ENCODE data around the gene GRHL3. TPM values are rescaled to one million over a fixed set of nuclear protein-coding genes. Genes with fewer than 3 reads are reported as not detected.

Gene GRHL3
- total and polyA plus RNA-seq, 4 donors = 0.07 to 0.09 (median 0.09) TPM

DNA sequence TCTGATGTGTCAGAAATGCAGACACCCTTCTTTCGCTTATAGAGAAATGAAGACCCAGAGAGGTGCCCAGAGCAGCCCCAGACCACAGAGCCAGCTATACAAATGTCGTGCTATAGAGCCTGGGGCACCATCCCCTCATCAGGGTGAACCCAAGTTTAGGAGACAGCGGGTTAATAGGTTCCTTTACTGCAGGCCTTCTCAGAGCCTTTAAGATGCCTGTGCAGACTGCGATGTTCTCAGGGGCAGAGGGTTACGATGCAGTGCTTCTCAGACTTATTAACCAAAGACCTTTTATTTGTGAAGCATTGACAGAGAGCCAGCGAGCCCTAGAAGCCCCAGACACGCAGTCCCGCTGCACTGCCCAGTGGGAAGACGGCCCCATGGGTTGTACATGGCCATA lies 47.5 kb downstream of the GRHL3 start:
- H3K4me3 ChIP-seq (ENCODE audit: low read depth in 1 of 3, low read length in 3 of 3) = no peak overlapping the region
- no peaks in the 10 kb centered on the region for H3K36me3 ChIP-seq (ENCODE audit: control insufficient read depth in 4 of 4, insufficient read depth in 3 of 4, low read depth in 1 of 4, low read length in 3 of 4)
- H3K27ac ChIP-seq (ENCODE audit: low read depth in 1 of 2, low read length in 2 of 2) = no peak overlapping the region
- 95% methylated on average over 9 of the region's 9 CpGs for WGBS
- H3K9me3 ChIP-seq (ENCODE audit: control insufficient read depth in 4 of 4, low read length in 3 of 4) = no peaks in the 10 kb centered on the region
- no peaks in the 10 kb centered on the region for H3K4me1 ChIP-seq (ENCODE audit: control insufficient read depth in 4 of 4, insufficient read depth in 4 of 4, low read length in 3 of 4)
- H3K27me3 ChIP-seq (ENCODE audit: control insufficient read depth in 4 of 4, insufficient read depth in 4 of 4, low read length in 3 of 4) = no peaks in the 10 kb centered on the region
- H3K9ac ChIP-seq (ENCODE audit: low read depth in 1 of 2, low read length in 2 of 2) = no peak overlapping the region
- DNase-seq (ENCODE audit: low spot score) = no peak
- TF ChIP-seq YY1 (IDR thresholded peaks at IDR 0.05) = no peak
- TF ChIP-seq GABPA (IDR thresholded peaks at IDR 0.05 in 1 of 2, conservative IDR thresholded peaks at IDR 0.05 in 1 of 2) = no peak
- TF ChIP-seq, protein P1, sequence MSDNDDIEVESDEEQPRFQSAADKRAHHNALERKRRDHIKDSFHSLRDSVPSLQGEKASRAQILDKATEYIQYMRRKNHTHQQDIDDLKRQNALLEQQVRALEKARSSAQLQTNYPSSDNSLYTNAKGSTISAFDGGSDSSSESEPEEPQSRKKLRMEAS (IDR thresholded peaks at IDR 0.05) = no peak
- no peak for TF ChIP-seq SP1 (IDR thresholded peaks at IDR 0.05)
- no peak for TF ChIP-seq FOXA2 (IDR thresholded peaks at IDR 0.05)
- no peak for TF ChIP-seq HNF4G (IDR thresholded peaks at IDR 0.05)
- TF ChIP-seq NR2F2 (IDR thresholded peaks at IDR 0.05) = no peak
- TF ChIP-seq TAF1 (conservative IDR thresholded peaks at IDR 0.05) = no peak
- TF ChIP-seq, protein P2, sequence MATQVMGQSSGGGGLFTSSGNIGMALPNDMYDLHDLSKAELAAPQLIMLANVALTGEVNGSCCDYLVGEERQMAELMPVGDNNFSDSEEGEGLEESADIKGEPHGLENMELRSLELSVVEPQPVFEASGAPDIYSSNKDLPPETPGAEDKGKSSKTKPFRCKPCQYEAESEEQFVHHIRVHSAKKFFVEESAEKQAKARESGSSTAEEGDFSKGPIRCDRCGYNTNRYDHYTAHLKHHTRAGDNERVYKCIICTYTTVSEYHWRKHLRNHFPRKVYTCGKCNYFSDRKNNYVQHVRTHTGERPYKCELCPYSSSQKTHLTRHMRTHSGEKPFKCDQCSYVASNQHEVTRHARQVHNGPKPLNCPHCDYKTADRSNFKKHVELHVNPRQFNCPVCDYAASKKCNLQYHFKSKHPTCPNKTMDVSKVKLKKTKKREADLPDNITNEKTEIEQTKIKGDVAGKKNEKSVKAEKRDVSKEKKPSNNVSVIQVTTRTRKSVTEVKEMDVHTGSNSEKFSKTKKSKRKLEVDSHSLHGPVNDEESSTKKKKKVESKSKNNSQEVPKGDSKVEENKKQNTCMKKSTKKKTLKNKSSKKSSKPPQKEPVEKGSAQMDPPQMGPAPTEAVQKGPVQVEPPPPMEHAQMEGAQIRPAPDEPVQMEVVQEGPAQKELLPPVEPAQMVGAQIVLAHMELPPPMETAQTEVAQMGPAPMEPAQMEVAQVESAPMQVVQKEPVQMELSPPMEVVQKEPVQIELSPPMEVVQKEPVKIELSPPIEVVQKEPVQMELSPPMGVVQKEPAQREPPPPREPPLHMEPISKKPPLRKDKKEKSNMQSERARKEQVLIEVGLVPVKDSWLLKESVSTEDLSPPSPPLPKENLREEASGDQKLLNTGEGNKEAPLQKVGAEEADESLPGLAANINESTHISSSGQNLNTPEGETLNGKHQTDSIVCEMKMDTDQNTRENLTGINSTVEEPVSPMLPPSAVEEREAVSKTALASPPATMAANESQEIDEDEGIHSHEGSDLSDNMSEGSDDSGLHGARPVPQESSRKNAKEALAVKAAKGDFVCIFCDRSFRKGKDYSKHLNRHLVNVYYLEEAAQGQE (IDR thresholded peaks at IDR 0.05) = no peak
- TF ChIP-seq, protein P3, sequence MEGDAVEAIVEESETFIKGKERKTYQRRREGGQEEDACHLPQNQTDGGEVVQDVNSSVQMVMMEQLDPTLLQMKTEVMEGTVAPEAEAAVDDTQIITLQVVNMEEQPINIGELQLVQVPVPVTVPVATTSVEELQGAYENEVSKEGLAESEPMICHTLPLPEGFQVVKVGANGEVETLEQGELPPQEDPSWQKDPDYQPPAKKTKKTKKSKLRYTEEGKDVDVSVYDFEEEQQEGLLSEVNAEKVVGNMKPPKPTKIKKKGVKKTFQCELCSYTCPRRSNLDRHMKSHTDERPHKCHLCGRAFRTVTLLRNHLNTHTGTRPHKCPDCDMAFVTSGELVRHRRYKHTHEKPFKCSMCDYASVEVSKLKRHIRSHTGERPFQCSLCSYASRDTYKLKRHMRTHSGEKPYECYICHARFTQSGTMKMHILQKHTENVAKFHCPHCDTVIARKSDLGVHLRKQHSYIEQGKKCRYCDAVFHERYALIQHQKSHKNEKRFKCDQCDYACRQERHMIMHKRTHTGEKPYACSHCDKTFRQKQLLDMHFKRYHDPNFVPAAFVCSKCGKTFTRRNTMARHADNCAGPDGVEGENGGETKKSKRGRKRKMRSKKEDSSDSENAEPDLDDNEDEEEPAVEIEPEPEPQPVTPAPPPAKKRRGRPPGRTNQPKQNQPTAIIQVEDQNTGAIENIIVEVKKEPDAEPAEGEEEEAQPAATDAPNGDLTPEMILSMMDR (IDR thresholded peaks at IDR 0.05; ENCODE audit: low read depth, low read length, missing input control) = no peak
- no peak for TF ChIP-seq EGR1 (IDR thresholded peaks at IDR 0.05; ENCODE audit: low read depth in 2 of 2)
- TF ChIP-seq RAD21 (IDR thresholded peaks at IDR 0.05) = no peak
- no peak for TF ChIP-seq FOXA1 (IDR thresholded peaks at IDR 0.05)
- TF ChIP-seq, protein P4, sequence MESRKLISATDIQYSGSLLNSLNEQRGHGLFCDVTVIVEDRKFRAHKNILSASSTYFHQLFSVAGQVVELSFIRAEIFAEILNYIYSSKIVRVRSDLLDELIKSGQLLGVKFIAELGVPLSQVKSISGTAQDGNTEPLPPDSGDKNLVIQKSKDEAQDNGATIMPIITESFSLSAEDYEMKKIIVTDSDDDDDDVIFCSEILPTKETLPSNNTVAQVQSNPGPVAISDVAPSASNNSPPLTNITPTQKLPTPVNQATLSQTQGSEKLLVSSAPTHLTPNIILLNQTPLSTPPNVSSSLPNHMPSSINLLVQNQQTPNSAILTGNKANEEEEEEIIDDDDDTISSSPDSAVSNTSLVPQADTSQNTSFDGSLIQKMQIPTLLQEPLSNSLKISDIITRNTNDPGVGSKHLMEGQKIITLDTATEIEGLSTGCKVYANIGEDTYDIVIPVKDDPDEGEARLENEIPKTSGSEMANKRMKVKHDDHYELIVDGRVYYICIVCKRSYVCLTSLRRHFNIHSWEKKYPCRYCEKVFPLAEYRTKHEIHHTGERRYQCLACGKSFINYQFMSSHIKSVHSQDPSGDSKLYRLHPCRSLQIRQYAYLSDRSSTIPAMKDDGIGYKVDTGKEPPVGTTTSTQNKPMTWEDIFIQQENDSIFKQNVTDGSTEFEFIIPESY (IDR thresholded peaks at IDR 0.05) = no peak
- no peak for TF ChIP-seq JUND (IDR thresholded peaks at IDR 0.05)
- TF ChIP-seq, protein P5, sequence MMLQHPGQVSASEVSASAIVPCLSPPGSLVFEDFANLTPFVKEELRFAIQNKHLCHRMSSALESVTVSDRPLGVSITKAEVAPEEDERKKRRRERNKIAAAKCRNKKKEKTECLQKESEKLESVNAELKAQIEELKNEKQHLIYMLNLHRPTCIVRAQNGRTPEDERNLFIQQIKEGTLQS (IDR thresholded peaks at IDR 0.05) = no peak
- no peak for TF ChIP-seq RXRA (IDR thresholded peaks at IDR 0.05)
- no peak for TF ChIP-seq HNF4A (conservative IDR thresholded peaks at IDR 0.05)
